GM12891 (cell line): ENCODE results near the gene ENDOG. TPM values are rescaled to one million over a fixed set of nuclear protein-coding genes. Genes with fewer than 3 reads are reported as not detected.
"Not testable (repeated sequence)": the region's sequence is repeated elsewhere in the genome, so short reads cannot be mapped to it uniquely, and the experiment has no call there.

Experiments
- DNase-seq: peaks from one replicate; pipeline ENCODE4 v3.0.0; 2011; ENCODE audit warnings: low spot score; ENCODE audit not compliant: insufficient read length
- FAIRE-seq: peaks from 2 replicates; lab custom pipeline; 2011; peaks lifted over from hg19 to GRCh38; lab: Jason Lieb, UNC
- PAX5 ChIP-seq: IDR thresholded peaks from 2 replicates; pipeline ENCODE4 v1.6.1; 2011; ENCODE audit warnings: low read length, moderate library complexity, mild to moderate bottlenecking; ENCODE audit not compliant: insufficient read depth, severe bottlenecking
- POLR2A ChIP-seq: IDR thresholded peaks from 2 replicates; pipeline ENCODE4 v1.6.1; 2011; ENCODE audit warnings: low read depth, low read length, control low read depth
- POLR2AphosphoS5 ChIP-seq: IDR thresholded peaks from 2 replicates; pipeline ENCODE4 v1.6.1; 2011; ENCODE audit warnings: low read depth, low read length, control low read depth
- POU2F2 ChIP-seq: IDR thresholded peaks from 2 replicates; pipeline ENCODE4 v1.6.1; 2011; ENCODE audit warnings: low read depth, mild to moderate bottlenecking, control low read depth, low read length, moderate library complexity
- SPI1 ChIP-seq: IDR thresholded peaks from 2 replicates; pipeline ENCODE4 v1.6.1; 2011; ENCODE audit warnings: low read depth, low read length, control low read depth
- TAF1 ChIP-seq: IDR thresholded peaks from 2 replicates; pipeline ENCODE4 v1.6.1; 2011; ENCODE audit warnings: low read depth, low read length, control low read depth
- polyA plus RNA-seq: library from polyadenylated mRNA; unstranded; fragments of >200 nt; gene quantifications from one replicate; pipeline ENCODE4 v1.2.1, GENCODE V29; 2012; ENCODE audit warnings: low read depth, missing spikeins, inconsistent platforms; ENCODE audit not compliant: missing spikeins

ENDOG gene
- 9.4 TPM for polyA plus RNA-seq

DNA sequence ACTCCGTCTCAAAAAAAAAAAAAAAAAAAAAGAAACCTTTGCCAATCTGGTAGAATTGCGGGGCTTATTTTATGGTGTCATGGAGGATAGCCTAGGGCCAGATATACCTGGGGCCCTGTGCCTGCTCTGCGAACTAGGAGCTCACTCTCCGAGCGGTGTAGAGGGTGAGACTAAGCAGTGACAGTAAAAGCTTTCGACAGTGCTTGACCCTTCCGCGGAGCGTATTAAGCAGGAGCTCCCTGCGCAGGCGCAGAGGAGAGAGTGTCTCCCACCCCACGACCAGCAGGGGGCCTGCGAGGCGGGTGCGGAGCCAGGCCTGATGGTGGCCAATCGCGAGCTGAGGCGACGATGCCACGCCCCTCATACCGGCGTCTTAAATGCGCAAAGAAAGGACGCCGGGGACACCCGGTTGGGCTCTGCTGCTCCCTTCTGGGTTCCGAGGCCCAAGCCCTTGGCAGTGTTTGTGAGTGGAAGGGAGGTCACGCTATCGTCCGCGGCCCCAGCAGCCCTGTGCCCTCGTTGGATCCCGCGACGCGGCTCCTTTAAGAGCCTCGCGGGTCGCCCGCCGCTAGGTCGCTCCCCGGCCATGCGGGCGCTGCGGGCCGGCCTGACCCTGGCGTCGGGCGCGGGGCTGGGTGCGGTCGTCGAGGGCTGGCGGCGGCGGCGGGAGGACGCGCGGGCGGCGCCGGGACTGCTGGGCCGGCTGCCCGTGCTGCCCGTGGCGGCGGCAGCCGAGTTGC is at the start of gene ENDOG:
Gene ENDOG (plus strand): TSS at position 402 of the 740 bp plus-strand sequence. CDS start 185 bp downstream, at position 587.
- FAIRE-seq (peak; percentile 98), DNase-seq (peak; percentile 99)

DNA sequence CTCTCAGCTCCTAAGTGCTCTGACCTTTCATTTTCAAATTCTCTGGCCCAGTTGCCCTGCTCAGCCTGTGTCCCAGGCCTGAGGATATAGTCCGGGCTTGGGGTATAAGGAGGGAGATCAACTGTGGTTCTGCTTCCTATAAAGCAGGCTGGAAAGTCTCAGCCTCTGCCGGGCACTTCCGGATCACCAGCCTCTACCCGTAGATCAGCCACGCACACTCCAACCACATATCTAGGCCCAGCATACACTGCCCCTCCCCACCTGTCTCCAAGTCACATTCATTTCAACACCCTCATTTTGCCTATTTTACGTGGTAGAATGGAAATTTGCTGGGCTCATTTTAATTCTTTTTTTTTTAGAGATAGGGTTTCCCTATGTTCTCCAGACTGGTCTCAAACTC is 49.7 kb upstream of the ENDOG start:
- no peak for TF ChIP-seq POLR2AphosphoS5
- no peak for DNase-seq
- FAIRE-seq: no peak

More for the DNA sequence above, at the start of gene ENDOG:
- TF ChIP-seq PAX5 (no peak), TAF1 (peak; percentile 71; the same call in 1 of the 2 replicates), SPI1 (no peak), POU2F2 (peak; percentile 68), POLR2A (peak; percentile 77; the same call in 1 of the 2 replicates), POLR2AphosphoS5 (peak; percentile 80)

DNA sequence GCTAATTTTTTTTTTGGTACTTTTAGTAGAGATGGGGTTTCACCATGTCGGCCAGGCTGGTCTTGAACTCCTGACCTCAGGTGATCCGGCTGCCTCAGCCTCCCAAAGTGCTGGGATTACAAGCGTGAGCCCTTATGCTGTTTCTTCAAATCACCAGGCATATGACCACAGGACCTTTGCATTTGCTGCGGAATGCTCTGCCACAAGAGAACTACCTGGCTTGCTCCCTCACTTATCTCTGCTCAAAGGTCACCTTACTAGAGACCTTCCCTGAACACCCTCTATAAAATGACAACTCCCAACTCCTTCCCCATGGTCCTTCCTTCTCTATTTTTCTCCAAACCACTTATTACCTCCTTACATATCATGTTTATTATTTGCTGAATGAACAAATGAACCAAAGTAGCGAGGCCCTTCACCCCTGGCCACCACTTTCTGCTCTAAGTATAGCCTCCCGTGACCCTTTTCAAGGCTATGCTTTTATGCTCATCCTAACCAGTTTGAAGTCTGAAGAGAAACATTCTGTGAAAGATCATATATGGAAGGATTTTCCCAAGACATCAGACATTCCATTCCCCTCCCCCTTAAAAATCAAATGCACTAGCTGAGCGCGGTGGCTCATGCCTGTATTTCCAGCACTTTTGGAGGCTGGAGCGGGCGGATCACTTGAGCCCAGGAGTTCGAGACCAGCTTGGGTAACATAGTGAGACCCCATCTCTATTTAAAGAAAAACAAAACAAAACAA is 47.8 kb upstream of the ENDOG start:
- no peak for FAIRE-seq
- no peak for DNase-seq
- TF ChIP-seq TAF1: no peak
- TF ChIP-seq POU2F2: no peak
- TF ChIP-seq SPI1: no peak
- no peak for TF ChIP-seq POLR2A
- no peak for TF ChIP-seq PAX5
- no peak for TF ChIP-seq POLR2AphosphoS5

DNA sequence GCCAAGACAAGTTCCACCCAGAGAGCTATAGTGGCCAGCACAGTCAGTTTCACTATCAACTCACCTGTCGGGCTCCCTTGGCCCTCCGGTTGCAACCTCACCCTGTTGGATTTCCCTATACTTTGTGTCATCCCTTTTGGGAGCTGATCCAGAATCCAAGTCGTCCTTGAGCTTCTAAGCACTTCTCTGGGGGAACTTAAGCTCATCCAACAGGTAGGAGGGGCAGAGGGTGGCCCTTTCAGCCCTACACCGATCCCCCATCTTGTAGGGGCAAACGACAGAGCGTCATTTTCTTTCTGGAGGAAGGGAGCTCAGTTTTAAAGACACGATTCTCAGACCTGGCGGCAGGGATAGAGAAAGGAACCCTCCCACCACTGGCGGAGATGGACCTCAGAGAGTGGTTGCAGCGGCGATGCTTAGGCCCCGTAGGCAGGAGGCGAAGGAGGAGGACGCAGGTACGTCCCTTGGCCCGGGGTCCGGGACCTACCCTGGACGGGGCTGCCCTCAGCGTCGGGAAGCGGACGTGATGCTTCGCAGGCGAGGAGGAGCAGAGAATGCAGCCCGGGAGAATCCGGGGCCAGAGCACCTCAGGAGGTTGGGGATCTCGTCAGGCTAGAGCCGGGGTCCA is 47.1 kb upstream of the ENDOG start:
- DNase-seq (peak; percentile 44), FAIRE-seq (no peak)
- no peak for TF ChIP-seq SPI1
- no peak for TF ChIP-seq PAX5
- TF ChIP-seq POU2F2: no peak
- TF ChIP-seq POLR2A: no peak
- TF ChIP-seq TAF1: no peak
- TF ChIP-seq POLR2AphosphoS5: no peak

DNA sequence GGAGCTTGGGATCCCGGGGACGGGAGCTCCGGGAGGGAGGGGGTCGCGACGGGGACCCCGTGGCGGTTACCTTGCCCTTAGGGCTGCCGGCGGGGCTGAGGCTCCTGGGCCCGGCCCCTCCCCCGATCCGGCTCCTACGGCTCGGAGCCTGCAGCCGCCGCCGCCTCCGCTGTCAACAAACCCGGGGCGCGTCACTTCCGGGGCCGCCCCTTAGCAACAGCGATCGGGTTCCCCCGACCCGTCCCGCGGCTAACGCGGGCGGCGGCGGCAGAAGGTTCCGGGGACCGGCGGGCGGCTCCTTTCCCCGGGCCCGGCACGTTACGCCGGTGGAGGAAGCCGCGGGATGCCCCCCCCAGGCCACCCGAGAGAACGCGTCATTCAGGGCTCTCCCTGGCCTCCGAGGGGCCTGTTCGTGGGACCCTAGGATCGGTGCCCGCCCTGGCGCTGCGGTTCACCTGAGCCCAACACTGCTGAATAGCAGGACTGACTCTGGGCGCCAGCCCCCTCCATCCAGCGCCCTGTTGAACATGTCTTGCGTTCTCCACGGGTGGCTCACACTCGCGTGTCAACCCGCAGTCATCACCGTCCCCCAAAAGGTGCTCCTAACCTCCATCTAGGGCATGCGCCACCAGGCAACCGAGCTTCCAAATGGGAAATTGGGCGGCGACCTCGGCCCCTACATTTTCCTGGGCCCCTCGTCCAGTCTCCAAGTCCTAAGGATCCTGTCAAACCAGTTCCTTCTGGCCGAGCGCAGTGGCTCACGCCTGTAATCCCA is 46.4 kb upstream of the ENDOG start, which contains the start of gene ZER1:
Gene ZER1 (minus strand): TSS at position 183 of the 775 bp plus-strand sequence. CDS start 16,362 bp downstream, outside the sequence.
- DNase-seq (peak; percentile 99), FAIRE-seq (peak; percentile 88)
- TF ChIP-seq PAX5 (no peak), POLR2AphosphoS5 (0 out of 2 replicates have a peak, but pooled peaks have one; percentile 13), TAF1 (0 out of 2 replicates have a peak, but pooled peaks have one; percentile 65), SPI1 (no peak), POU2F2 (peak; percentile 14; the same call in 1 of the 2 replicates), POLR2A (no peak)

DNA sequence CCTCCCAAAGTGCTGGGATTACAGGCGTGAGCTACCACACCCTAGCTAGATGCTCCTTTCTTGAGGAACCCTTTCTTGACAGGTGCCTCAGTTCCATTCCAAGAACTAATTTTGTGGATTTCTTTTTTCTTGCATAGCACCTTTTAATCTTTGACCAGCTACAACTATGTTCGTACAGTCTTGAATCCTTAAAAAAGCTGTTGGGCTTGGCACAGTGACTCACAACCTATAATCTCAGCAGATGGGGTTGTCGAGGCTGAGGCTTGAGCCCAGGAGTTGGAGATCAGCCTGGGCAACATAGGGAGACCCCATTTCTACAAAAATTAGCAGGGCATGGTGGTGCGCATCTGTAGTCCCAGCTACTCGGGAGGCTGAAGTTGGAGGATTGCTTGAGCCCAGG is 45.3 kb upstream of the ENDOG start:
- no peak for FAIRE-seq
- TF ChIP-seq POLR2A (no peak), PAX5 (no peak), SPI1 (no peak), TAF1 (no peak), POU2F2 (no peak), POLR2AphosphoS5 (no peak)
- no peak for DNase-seq

DNA sequence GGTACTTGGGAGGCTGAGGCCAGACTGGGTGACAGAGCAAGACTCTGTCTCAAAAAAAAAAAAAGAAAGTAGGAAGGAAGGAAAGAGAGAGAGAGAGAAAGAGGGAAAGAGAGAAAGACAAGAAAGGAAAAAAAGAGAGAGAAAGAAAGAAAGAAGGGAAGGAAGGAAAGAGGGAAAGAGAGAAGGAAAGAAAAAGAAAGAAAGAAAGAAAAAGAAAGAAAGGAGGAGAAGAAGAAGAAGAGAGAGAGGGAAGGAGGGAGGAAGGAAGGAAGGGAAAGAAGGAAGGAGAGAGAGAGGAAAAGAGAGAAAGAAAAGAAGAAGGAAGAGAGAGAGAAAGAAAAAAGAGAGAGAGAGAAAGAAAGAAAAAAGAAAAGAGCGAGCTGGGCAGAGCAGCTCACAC is 43.5 kb upstream of the ENDOG start:
- FAIRE-seq: no peak
- no peak for TF ChIP-seq POLR2A
- TF ChIP-seq PAX5: no peak
- no peak for TF ChIP-seq POU2F2
- TF ChIP-seq TAF1: no peak
- no peak for TF ChIP-seq SPI1
- no peak for TF ChIP-seq POLR2AphosphoS5

DNA sequence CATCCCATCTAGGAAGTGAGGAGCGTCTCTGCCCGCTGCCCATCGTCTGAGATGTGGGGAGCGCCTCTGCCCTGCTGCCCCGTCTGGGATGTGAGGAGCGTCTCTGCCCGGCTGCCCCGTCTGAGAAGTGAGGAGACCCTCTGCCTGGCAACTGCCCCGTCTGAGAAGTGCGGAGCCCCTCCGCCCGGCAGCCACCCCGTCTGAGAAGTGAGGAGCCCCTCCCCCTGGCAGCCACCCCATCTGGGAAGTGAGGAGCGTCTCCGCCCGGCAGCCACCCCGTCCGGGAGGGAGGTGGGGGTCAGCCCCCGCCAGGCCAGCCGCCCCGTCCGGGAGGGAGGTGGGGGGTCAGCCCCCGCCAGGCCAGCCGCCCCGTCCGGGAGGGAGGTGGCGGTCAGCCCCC is 38.2 kb upstream of the ENDOG start:
- not testable (repeated sequence) for FAIRE-seq, DNase-seq

More for the DNA sequence above, 43.5 kb upstream of the ENDOG start:
- no peak for DNase-seq
